ENCODE measurements around the gene MTHFD2. TPM values are rescaled to one million over a fixed set of nuclear protein-coding genes. Genes with fewer than 3 reads are reported as not detected.
A peak's percentile ranks its signal among the peaks of the same experiment; 100 is the strongest.
"Not testable (repeated sequence)": the region's sequence is repeated elsewhere in the genome, so short reads cannot be mapped to it uniquely, and the experiment has no call there.

The MTHFD2 gene
- polyA plus RNA-seq, 6 donors from 2014 or later, result 1.4 to 8.0 (median 4.6) TPM

DNA sequence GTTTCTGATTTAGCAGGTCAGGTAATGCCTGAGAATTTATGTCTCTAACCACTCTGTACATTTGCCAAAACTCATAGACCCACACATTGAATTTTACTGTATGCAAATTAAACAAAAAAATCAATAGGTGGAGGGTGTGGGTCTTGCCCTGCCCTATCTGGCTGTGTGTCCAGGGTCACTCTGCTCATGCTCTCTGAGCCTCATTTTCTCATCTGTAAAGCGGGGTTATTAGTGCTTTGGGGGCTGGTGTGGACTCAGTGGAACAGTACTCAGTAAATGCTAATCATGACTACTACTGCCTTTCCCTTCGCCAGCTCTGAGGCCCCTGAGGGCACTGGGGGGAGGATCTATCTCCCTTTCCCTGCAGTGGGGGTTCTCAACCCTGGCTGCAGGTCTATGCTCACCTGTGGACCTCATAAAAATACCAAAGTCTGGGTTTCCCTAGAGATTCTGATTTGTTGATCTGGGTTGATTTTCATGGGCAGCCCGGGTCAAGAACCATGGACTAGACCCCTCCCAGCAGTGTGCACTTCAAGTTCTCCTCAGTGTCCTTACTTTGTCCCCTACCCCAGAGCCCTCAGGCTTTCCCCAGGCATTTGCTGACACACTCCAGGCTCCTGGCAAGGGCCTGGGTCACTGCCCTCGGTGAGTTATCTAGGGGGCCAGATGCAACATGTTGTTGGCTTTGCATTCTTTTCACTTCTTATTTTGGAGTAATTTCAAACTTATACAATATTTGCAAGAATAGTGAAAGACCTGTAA lies 27.5 kb downstream of the MTHFD2 start:
- H3K36me3 Mint-ChIP-seq, result no peaks in the 10 kb centered on the region
- DNase-seq (no peak), ATAC-seq (ENCODE audit: low read depth in 2 of 2) (no peak)
- H3K9me3 Mint-ChIP-seq, result no peaks in the 10 kb centered on the region
- no peak overlapping the region for H3K27ac Mint-ChIP-seq
- no peaks in the 10 kb centered on the region for H3K27me3 Mint-ChIP-seq
- peaks cover 0 to 5% (median 0%) of the 10 kb centered on the region in 3 donors for H3K4me1 Mint-ChIP-seq
- no peak overlapping the region for H3K4me3 Mint-ChIP-seq

DNA sequence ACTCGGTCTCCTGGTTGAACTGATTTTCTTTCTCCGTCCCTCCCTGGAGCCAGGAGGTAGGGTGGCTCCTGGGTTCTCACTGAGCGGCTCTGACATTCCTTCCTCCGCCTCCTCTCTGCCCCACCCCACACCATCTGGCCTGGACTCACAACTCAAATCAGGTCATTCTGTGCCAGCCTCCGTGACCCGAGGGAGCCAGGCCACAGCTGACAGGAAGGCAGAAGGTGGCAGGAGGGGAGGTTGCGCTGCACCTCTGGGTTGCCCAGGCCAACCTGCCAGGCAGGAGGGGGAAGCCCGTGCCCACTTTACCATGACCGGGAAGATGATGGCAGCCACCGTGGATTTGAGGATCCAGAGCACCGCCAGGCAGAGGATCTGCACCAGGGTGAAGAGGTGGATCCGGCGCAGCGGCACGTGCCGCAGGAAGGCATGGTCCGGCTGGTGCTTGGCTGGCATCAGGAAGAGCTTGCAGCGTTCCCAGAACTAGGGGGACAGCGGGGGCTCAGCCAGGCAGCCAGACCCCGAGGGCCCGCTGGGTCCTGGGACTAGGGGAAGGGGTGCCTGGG lies 28.3 kb downstream of the MTHFD2 start:
- no peak for DNase-seq
- ATAC-seq (ENCODE audit: low read depth in 2 of 2), result no peak

DNA sequence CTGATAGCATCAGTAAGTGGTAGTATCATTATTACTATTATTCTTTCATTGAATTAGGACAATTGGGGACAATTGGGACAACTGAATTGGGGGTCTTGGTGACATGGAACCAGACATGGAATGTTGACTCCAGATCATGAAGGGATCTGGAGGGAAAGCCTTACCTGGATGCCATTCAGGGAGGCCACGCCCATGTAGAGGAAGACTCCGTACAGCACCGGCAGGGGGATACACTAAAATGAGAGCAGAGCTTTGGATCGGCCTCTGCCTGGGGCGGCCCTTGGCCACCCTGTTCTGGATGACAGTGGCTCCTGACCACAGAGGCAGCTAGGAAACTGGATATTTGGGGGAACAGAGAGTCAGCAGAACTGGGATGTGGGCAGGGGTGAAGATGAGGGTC lies 29.2 kb downstream of the MTHFD2 start:
- no peaks in the 10 kb centered on the region for H3K9me3 Mint-ChIP-seq
- H3K4me1 Mint-ChIP-seq, result peaks cover 0 to 5% (median 0%) of the 10 kb centered on the region in 3 donors
- DNase-seq (no peak), ATAC-seq (ENCODE audit: low read depth in 2 of 2) (no peak)
- no peak overlapping the region for H3K27ac Mint-ChIP-seq
- H3K36me3 Mint-ChIP-seq, result no peaks in the 10 kb centered on the region
- peak overlapping the region in 1 of 8 donors; percentile 35 for H3K4me3 Mint-ChIP-seq
- H3K27me3 Mint-ChIP-seq, result no peaks in the 10 kb centered on the region

More for the DNA sequence above, 28.3 kb downstream of the MTHFD2 start:
- Mint-ChIP-seq H3K4me1 (peaks cover 0 to 5% (median 0%) of the 10 kb centered on the region in 3 donors), H3K36me3 (no peaks in the 10 kb centered on the region), H3K27ac (peak overlapping the region in 1 of 6 donors; percentile 28), H3K9me3 (no peaks in the 10 kb centered on the region), H3K27me3 (no peaks in the 10 kb centered on the region), H3K4me3 (no peak overlapping the region)

DNA sequence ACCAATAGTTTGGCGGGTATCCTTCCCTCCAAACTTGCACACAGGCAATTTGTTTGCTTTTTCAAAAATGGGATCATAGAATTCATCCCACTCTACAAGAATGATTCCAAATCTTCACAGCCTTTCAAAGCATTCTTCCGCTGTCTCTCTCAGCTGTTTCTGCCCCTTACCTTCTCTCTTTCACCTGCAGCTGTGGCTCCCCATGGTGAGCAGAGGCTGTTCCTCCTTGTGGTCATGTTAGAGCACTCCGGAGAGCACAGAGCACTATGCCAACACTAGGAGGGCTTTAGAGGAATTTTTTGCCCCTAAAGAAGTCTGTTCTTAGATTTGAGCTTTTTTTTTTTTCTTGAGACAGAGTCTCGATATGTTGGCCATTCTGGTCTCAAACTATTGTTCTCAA lies 30.4 kb downstream of the MTHFD2 start:
- Mint-ChIP-seq H3K27me3 (no peaks in the 10 kb centered on the region), H3K4me1 (peaks cover 0 to 5% (median 0%) of the 10 kb centered on the region in 3 donors), H3K36me3 (no peaks in the 10 kb centered on the region), H3K4me3 (no peak overlapping the region), H3K9me3 (no peaks in the 10 kb centered on the region), H3K27ac (peak overlapping the region in 1 of 6 donors; percentile 74)
- no peak for DNase-seq
- no peak for ATAC-seq (ENCODE audit: low read depth in 2 of 2)

DNA sequence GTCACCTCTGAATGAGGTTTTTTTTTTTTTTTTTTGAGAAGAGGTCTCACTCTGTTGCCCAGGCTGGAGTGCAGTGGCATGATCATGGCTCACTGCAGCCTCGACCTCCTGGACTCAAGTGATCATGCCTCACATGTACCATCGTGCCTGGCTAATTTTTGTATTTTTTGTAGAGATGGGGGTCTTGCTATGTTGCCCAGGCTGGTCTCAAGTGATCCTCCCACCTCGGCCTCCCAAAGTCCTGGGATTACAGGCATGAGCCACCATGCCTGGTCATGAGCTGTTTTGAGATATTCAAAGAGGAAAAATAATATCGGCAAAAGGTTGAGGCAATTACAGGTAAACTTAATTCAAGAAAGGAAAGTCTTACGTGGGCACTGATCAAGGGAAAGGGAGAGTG lies 31.4 kb downstream of the MTHFD2 start:
- H3K4me3 Mint-ChIP-seq, H3K27ac Mint-ChIP-seq: not testable (repeated sequence)

DNA sequence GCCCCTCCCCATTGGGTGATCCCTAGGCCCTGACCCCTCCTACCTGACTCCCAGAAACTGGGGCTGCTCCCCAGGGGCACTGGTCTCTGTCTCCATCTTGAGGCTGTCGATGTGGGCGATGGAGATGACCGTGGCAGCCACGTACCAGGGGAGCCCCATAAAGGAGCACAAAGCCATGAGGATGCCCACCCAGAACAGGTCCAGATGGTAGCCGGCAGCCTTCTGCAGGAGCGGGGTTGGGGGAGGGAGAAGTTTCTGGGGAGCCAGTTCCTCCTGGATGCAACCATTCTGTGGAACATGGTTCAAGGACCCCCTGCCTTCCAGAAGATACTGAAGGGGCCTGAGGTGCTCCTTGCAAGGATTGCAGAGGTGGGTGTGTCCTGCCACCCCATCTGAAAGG lies 34.0 kb downstream of the MTHFD2 start:
- H3K4me3 Mint-ChIP-seq, result no peak overlapping the region
- no peaks in the 10 kb centered on the region for H3K36me3 Mint-ChIP-seq
- peaks cover 0 to 5% (median 0%) of the 10 kb centered on the region in 3 donors for H3K4me1 Mint-ChIP-seq
- no peaks in the 10 kb centered on the region for H3K27me3 Mint-ChIP-seq
- no peaks in the 10 kb centered on the region for H3K9me3 Mint-ChIP-seq
- ATAC-seq (ENCODE audit: low read depth in 2 of 2) (no peak), DNase-seq (no peak)
- no peak overlapping the region for H3K27ac Mint-ChIP-seq

More for the DNA sequence above, 31.4 kb downstream of the MTHFD2 start:
- not testable (repeated sequence) for H3K36me3 Mint-ChIP-seq; H3K9me3 Mint-ChIP-seq; H3K4me1 Mint-ChIP-seq; DNase-seq; ATAC-seq (ENCODE audit: low read depth in 2 of 2); H3K27me3 Mint-ChIP-seq

DNA sequence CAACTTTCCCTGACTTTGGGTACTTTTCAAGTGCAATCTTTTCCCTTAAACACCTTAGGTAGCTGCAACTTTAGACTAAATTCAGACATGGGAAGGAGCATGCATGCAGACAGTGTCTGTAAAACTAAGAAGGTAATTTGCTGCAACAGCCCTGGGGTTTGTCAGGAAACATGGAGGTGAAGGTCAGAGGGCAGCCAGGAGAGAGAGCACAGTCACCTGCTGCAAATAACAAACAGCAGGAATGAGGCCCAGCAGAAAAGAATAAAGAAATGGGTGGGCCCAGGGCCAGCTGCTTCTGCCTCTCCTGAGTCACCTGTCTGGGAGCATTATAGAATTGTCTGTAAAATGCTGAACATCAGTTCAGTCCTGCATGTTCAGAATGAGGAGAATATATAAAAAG lies 35.2 kb downstream of the MTHFD2 start:
- ATAC-seq (ENCODE audit: low read depth in 2 of 2) (no peak), DNase-seq (no peak)
- H3K36me3 Mint-ChIP-seq, result peaks cover 0 to 1% of the 10 kb centered on the region in 2 donors
- peaks cover 0 to 3% (median 0%) of the 10 kb centered on the region in 3 donors for H3K4me1 Mint-ChIP-seq
- H3K9me3 Mint-ChIP-seq, result no peaks in the 10 kb centered on the region
- no peaks in the 10 kb centered on the region for H3K27me3 Mint-ChIP-seq
- H3K27ac Mint-ChIP-seq, result peak overlapping the region in 1 of 6 donors; percentile 10
- H3K4me3 Mint-ChIP-seq, result no peak overlapping the region

DNA sequence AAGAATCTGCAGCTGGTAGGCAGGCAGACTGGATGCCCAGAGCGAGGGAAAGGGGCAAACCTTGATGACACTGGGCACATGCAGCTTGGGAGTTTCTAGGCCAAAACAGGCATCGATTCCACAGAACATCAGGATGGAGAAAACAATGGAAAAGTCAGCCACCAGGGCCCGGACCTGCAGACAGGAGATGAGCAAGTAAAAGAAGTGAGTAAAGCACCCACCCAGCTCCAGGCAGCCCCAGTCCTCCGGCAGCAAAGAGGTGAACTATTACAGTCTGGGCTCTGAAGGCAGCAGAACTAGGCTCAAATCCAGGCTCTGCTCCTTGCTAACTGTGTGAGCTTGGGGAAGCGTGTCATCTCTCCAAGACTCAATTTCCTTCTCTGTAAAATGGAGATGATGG lies 36.6 kb downstream of the MTHFD2 start:
- H3K4me1 Mint-ChIP-seq, result no peaks in the 10 kb centered on the region
- no peaks in the 10 kb centered on the region for H3K9me3 Mint-ChIP-seq
- no peak for DNase-seq
- H3K27me3 Mint-ChIP-seq, result no peaks in the 10 kb centered on the region
- ATAC-seq (ENCODE audit: low read depth in 2 of 2), result no peak
- peak overlapping the region in 2 of 6 donors; percentile 39 to 77 for H3K27ac Mint-ChIP-seq
- H3K4me3 Mint-ChIP-seq, result no peak overlapping the region
- H3K36me3 Mint-ChIP-seq, result peaks cover 0 to 7% of the 10 kb centered on the region in 2 donors

DNA sequence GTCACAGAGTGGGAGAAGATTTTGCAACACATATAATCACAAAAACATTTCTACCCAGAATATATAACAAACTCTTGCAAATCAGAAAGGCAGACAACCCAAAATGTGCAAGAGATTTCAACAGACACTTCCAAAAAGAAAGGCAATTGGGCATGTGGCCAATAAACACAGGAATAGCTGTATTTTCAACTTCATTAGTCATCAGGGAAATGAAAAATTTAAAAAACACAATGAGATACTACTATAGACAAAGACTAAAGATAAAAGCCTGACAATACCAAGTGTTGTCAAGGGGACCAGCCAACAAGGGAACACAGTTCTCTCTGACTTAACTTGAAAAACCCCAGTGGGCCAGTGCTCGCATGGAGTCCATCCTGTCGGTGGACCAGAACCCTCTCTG lies 40.5 kb downstream of the MTHFD2 start:
- Mint-ChIP-seq H3K27me3 (no peaks in the 10 kb centered on the region), H3K9me3 (no peaks in the 10 kb centered on the region), H3K36me3 (peaks cover 0 to 7% of the 10 kb centered on the region in 2 donors), H3K4me1 (no peaks in the 10 kb centered on the region), H3K27ac (no peak overlapping the region), H3K4me3 (no peak overlapping the region)
- DNase-seq (no peak), ATAC-seq (ENCODE audit: low read depth in 2 of 2) (no peak)

DNA sequence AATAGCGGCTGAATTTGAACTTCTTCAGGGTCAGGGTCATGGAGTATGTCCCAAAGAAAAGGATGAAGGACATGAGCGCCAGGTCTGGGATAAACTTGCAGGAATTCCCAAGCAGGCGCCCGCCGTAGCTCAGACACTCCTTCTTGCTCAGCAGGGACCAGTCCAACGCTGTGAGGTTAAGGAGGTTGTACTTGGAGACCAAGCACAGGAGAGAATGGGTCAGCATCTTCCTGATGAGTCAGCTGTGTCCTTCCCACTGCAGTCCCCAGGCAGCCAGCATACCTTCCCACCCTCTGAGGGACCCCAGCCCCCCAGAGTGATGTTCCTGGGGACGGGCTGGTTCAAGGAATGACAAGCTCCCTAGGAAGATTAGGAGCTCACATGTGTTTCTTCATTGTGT lies 40.9 kb downstream of the MTHFD2 start:
- peaks cover 0 to 7% of the 10 kb centered on the region in 2 donors for H3K36me3 Mint-ChIP-seq
- H3K9me3 Mint-ChIP-seq, result no peaks in the 10 kb centered on the region
- no peaks in the 10 kb centered on the region for H3K27me3 Mint-ChIP-seq
- H3K27ac Mint-ChIP-seq, result no peak overlapping the region
- DNase-seq (no peak), ATAC-seq (ENCODE audit: low read depth in 2 of 2) (no peak)
- no peak overlapping the region for H3K4me3 Mint-ChIP-seq
- no peaks in the 10 kb centered on the region for H3K4me1 Mint-ChIP-seq

DNA sequence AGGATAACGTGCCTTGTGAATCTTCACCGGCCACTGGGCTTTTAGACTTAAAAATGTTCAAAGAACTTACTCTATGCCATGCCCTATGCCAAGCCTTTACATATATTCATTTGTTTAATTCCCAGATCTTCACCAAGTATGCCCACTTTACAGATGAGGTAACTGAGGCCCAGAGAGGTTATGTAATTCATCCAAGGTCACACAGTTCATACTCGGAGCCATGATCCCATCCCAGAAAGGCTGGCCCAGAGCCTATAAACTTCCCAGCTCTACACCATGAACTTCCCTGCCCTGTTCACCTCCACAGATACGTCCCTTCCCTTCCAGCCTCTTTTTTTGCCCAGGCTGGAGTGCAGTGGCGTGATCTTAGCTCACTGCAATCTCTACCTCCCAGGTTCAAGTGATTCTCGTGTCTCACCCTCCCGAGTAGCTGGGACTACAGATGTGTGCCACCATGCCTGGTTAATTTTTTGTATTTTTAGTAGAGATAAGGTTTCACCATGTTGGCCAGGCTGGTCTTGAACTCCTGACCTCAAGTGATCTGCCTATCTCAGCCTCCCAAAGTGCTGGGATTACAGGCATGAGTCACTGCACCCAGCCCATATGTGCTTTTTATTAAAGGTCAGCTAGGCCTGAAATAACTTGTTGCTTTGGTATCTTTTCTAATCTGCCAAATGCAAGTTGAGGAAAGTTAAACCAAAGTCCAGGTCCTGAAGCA lies 44.1 kb downstream of the MTHFD2 start:
- Mint-ChIP-seq H3K9me3 (no peaks in the 10 kb centered on the region), H3K4me1 (no peaks in the 10 kb centered on the region), H3K4me3 (no peak overlapping the region), H3K27me3 (no peaks in the 10 kb centered on the region), H3K27ac (no peak overlapping the region), H3K36me3 (peaks cover 0 to 7% of the 10 kb centered on the region in 2 donors)
- DNase-seq (no peak), ATAC-seq (ENCODE audit: low read depth in 2 of 2) (no peak)

DNA sequence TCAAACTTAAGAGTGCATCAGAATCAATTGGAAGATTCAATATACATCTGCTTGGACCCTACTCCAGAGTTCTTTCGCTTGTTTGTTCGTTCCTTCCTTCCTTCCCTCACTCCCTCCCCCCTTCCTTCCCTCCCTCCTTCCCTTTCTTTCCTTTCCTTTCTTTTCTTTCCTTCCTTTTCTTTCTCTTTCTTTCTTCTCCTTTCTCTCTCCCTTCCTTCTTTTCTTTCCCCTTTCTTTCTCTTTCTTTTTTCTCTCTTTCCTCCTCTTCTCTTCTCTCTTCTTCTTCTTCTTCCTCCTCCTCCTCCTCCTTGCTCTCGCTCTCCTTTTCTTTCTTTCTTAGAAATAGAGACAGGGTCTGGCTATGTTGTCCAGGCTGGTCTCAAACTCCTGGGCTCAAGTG lies 45.9 kb downstream of the MTHFD2 start:
- Mint-ChIP-seq H3K27me3 (no peaks in the 10 kb centered on the region), H3K4me1 (no peaks in the 10 kb centered on the region), H3K4me3 (no peak overlapping the region), H3K9me3 (no peaks in the 10 kb centered on the region), H3K36me3 (no peaks in the 10 kb centered on the region), H3K27ac (no peak overlapping the region)
- DNase-seq (no peak), ATAC-seq (ENCODE audit: low read depth in 2 of 2) (no peak)

DNA sequence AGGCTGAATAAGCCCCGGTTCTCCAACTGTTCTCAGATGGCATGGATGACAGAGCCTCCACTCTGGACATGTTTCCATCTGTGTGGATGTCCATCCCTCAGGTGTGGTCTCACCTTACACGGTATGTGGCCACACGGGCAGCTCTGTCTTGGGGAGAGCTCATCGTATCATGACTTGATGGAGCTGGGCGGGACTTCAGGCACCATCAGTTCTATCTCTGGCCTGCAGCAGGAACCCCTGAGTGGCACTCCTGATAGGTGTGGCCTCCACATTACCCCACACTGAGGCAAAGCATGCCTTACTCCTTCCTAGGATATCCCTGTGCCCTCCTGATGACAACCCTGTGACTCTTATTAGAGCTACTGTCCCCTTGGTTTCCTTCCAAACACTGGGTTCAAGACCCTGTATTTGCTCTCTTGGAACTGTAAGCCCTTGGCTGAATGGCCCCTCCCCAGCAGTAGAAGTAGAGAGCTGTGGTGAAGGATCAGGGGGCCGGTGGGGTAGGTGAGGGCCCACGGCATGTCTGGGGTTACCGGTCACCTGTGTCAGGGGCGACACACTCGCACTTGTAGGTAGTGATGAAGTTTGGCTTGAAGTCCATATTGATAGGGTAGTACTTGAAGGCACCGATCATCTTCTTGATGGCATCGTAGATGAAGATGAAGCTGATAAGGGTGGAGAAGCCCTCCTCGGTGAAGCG lies 48.2 kb downstream of the MTHFD2 start:
- Mint-ChIP-seq H3K27ac (peak overlapping the region in 2 of 6 donors; percentile 54 to 83), H3K4me3 (no peak overlapping the region), H3K9me3 (no peaks in the 10 kb centered on the region), H3K36me3 (no peaks in the 10 kb centered on the region), H3K27me3 (no peaks in the 10 kb centered on the region), H3K4me1 (peaks cover 3 to 4% (median 3%) of the 10 kb centered on the region in 3 donors)
- DNase-seq, result no peak
- no peak for ATAC-seq (ENCODE audit: low read depth in 2 of 2)
